Measurements from ENCODE around the gene SLC35A1.
A peak's percentile ranks its signal among the peaks of the same experiment; 100 is the strongest.

SLC35A1 gene

DNA sequence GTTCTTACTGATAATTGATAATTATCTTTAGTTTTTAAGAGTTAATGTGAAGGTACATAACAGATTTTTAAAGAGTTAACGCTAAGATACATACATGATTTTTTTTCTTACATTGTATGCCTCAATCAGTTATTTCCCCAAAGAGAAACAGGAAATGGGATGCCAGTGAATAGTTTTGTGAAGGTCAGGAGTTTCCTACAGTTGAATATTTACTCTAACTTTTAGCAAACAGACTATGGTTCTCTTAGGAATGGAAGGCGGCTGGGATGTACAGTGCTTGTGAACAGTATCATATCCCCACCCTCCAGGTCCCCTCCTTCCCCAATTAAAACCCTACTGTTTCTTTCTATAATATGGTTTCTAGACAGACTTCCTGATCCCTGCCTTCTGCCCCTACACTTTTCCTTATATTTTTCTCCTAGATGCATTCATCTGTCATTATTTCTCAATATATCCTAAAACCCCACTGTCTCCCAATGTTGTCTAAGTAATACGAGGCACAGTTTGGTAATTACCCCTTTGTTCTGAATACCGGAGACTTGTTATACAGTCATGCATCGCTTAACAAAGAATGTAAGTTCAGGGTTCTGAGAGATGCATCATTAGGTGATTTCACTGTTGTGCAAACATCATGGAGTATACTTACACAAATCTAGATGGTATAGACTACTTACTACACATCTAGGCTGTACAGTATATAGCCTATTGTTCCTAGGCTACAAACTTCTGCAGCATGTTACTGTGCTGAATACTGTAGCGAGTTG is 29.2 kb downstream of the SLC35A1 start:
- TF ChIP-seq CTCF (IDR thresholded peaks at IDR 0.05; ENCODE audit: insufficient read depth, low read length, missing control alignments) = no peak
- ChIA-PET POLR2A (interaction anchor here (0.8 kb wide), 1 partner anchor 30 kb away, joined by 3 read pairs; no protein-coding TSS in a partner anchor), CTCF (no interaction called here)
- H3K4me3 ChIP-seq (ENCODE audit: low read depth, low read length) = no peak overlapping the region
- no peak for DNase-seq (ENCODE audit: low read depth, low spot score)

- DNase-seq (ENCODE audit: low read depth, low spot score) = peak; percentile 16
- TF ChIP-seq CTCF (IDR thresholded peaks at IDR 0.05; ENCODE audit: insufficient read depth, low read length, missing control alignments) = no peak
- CTCF ChIA-PET = interaction anchor here (1.1 to 1.6 kb wide), 2 partner anchors 34 to 45 kb away, joined by 3 to 4 read pairs; no protein-coding TSS in a partner anchor
- H3K4me3 ChIP-seq (ENCODE audit: low read depth, low read length) = no peak overlapping the region
- POLR2A ChIA-PET = no interaction called here
These were observed 31.7 kb downstream of the SLC35A1 start for GRCh38 chr6:87504441-87504840.

GRCh38 chr6:87514831-87515230 is 42.1 kb downstream of the SLC35A1 start:
- ChIA-PET CTCF (no interaction called here), POLR2A (no interaction called here)
- no peak for DNase-seq (ENCODE audit: low read depth, low spot score)
- TF ChIP-seq CTCF (IDR thresholded peaks at IDR 0.05; ENCODE audit: insufficient read depth, low read length, missing control alignments) = no peak
- H3K4me3 ChIP-seq (ENCODE audit: low read depth, low read length) = no peak overlapping the region

DNA sequence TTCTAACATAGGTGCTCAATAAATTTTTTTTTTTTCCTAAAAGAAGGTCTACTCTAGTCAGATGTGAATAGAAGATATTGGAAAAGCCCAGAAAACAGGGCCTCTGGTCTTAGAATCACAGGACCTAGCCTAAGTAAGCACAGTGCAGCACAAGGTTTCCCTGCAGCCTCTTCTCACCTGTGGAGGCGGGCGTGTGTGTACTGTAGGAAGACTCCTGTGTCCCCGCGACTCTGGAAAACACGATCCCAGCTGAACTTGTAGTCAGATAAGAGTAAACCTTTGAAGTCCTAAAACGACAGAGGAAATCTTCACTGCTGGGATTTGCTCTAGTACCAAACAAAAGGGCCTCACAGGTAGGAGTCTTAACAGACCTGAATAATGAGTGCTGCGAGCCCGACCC is 45.7 kb downstream of the SLC35A1 start:
- ChIA-PET CTCF (no interaction called here), POLR2A (no interaction called here)

GRCh38 chr6:87522686-87523085 is 49.9 kb downstream of the SLC35A1 start:
- ChIA-PET POLR2A (no interaction called here), CTCF (interaction anchor here (1.2 kb wide), 1 partner anchor 39 kb away, joined by 4 read pairs; no protein-coding TSS in a partner anchor)
- no peak for TF ChIP-seq CTCF (IDR thresholded peaks at IDR 0.05; ENCODE audit: insufficient read depth, low read length, missing control alignments)
- no peak overlapping the region for H3K4me3 ChIP-seq (ENCODE audit: low read depth, low read length)
- no peak for DNase-seq (ENCODE audit: low read depth, low spot score)

More for the DNA sequence above, 45.7 kb downstream of the SLC35A1 start:
- no peak for TF ChIP-seq CTCF (IDR thresholded peaks at IDR 0.05; ENCODE audit: insufficient read depth, low read length, missing control alignments)
- no peak overlapping the region for H3K4me3 ChIP-seq (ENCODE audit: low read depth, low read length)
- no peak for DNase-seq (ENCODE audit: low read depth, low spot score)

DNA sequence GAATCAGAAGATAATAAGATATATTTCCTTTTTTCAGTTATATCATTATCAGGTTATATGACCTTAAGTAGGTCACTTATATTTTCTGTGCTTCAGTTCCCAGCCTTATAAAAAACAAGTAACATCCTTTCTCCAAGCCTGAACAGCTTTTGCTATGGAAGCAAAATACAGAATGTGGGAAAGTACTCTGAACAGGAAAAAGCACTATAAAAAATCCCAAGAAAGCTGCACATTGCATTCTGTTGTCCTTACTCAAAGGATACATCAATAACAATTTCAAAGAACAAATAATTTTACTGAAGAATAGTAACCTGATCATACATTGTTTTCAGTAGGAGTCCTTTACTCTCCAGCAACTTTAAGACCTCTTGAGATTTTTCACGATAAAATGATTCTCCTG is 56.4 kb downstream of the SLC35A1 start:
- DNase-seq (ENCODE audit: low read depth, low spot score) = no peak
- no peak for TF ChIP-seq CTCF (IDR thresholded peaks at IDR 0.05; ENCODE audit: insufficient read depth, low read length, missing control alignments)
- CTCF ChIA-PET = no interaction called here
- POLR2A ChIA-PET = no interaction called here
- H3K4me3 ChIP-seq (ENCODE audit: low read depth, low read length) = no peak overlapping the region
